Measurements from ENCODE around the gene C18orf63. TPM values are rescaled to one million over a fixed set of nuclear protein-coding genes. Genes with fewer than 3 reads are reported as not detected.
A peak's percentile ranks its signal among the peaks of the same experiment; 100 is the strongest.

C18orf63 gene
- total and polyA plus RNA-seq, 2 of the 4 experiments (the other 2 are of a cell fraction): not detected

- no peaks in the 10 kb centered on the region for H3K27me3 ChIP-seq (ENCODE audit: control insufficient read depth, insufficient read depth, low read length)
- no peak overlapping the region for H3K27ac ChIP-seq (ENCODE audit: insufficient read depth, low read length)
- dilution Hi-C loops (cut with HindIII; ENCODE audit: low sequenced_read_pairs, unreplicated experiment): no loop called here
- H2BK20ac ChIP-seq (ENCODE audit: low read depth, low read length): 0 out of 2 replicates have a peak overlapping the region, but pooled peaks have one; percentile 57
- H3K9ac ChIP-seq (ENCODE audit: low read depth, low read length): no peak overlapping the region
- H2BK5ac ChIP-seq (ENCODE audit: low read depth, low read length, poor library complexity, severe bottlenecking): no peak overlapping the region
- intact Hi-C loops (cut with micrococcal nuclease): loop anchor here (5.0 kb wide), 1 partner anchor 36 kb away; no protein-coding TSS in a partner anchor
- no peak for TF ChIP-seq RCOR1 (IDR thresholded peaks at IDR 0.05; ENCODE audit: insufficient replicate concordance, low read length)
- TF ChIP-seq MXI1 (IDR thresholded peaks at IDR 0.05; ENCODE audit: borderline replicate concordance, low read depth, low read length): no peak
- no peak for TF ChIP-seq CTCF (conservative IDR thresholded peaks at IDR 0.05; ENCODE audit: low read depth, low read length)
- TF ChIP-seq SMC3 (IDR thresholded peaks at IDR 0.05; ENCODE audit: low read depth, low read length): no peak
- TF ChIP-seq MAZ (IDR thresholded peaks at IDR 0.05; ENCODE audit: borderline replicate concordance, low read depth, low read length): no peak
- no peak for TF ChIP-seq ELK1 (IDR thresholded peaks at IDR 0.05; ENCODE audit: borderline replicate concordance, low read depth, low read length)
- no peak for TF ChIP-seq BHLHE40 (IDR thresholded peaks at IDR 0.05; ENCODE audit: low read depth, low read length)
- no peak for TF ChIP-seq CEBPB (IDR thresholded peaks at IDR 0.05; ENCODE audit: low read depth, low read length)
- no peak for TF ChIP-seq NFE2L2 (IDR thresholded peaks at IDR 0.05; ENCODE audit: low read depth, low read length)
- no peak for TF ChIP-seq RFX5 (IDR thresholded peaks at IDR 0.05; ENCODE audit: low read depth, low read length)
- TF ChIP-seq RAD21 (IDR thresholded peaks at IDR 0.05; ENCODE audit: low read length): no peak
- no peak for TF ChIP-seq FOS (IDR thresholded peaks at IDR 0.05; ENCODE audit: low read depth, low read length)
- no peak for TF ChIP-seq USF2 (IDR thresholded peaks at IDR 0.05; ENCODE audit: low read depth, low read length)
- no peak for TF ChIP-seq MAFK (IDR thresholded peaks at IDR 0.05; ENCODE audit: low read depth, low read length)
- TF ChIP-seq CHD1 (IDR thresholded peaks at IDR 0.05; ENCODE audit: low read depth, low read length): no peak
- no peak for TF ChIP-seq POLR2A (IDR thresholded peaks at IDR 0.05; ENCODE audit: low read depth, low read length)
- H4K20me1 ChIP-seq (ENCODE audit: insufficient read depth, low read length): peaks cover 6% of the 10 kb centered on the region; the same call in 1 of the 2 replicates
- no peak overlapping the region for H3K4me2 ChIP-seq (ENCODE audit: low read depth, low read length)
- H2BK120ac ChIP-seq (ENCODE audit: low read depth, low read length): peak overlapping the region; percentile 14; the same call in 1 of the 2 replicates
- no CpG with 5 or more reads among the region's 5 CpGs for WGBS, 2 experiments (ENCODE audit: extremely low coverage in 2 of 2, insufficient read length in 1 of 2)
- H3K4me1 ChIP-seq (ENCODE audit: control insufficient read depth, insufficient read depth, low read length): peaks cover 17% of the 10 kb centered on the region
- DNase-seq (no peak), ATAC-seq (ENCODE audit: low read depth) (no peak)
- no peak overlapping the region for H4K8ac ChIP-seq (ENCODE audit: low read depth in 2 of 2, low read length in 2 of 2)
- H3K23ac ChIP-seq (ENCODE audit: low read depth, low read length): no peak overlapping the region
- no peak overlapping the region for H2AFZ ChIP-seq (replicated peaks; ENCODE audit: low read length, poor library complexity)
- H4K91ac ChIP-seq (ENCODE audit: insufficient read depth, low read depth, low read length): no peak overlapping the region
- ChIA-PET CTCF (interaction anchor here (1.0 kb wide), 1 partner anchor 35 kb away, joined by 3 read pairs; no protein-coding TSS in a partner anchor), POLR2A (ENCODE audit: unreplicated experiment) (no interaction called here)
- no peak overlapping the region for H3K18ac ChIP-seq (ENCODE audit: low read depth, low read length)
- in situ Hi-C loops (cut with MboI; ENCODE audit: low sequenced_read_pairs): no loop called here
- H3K36me3 ChIP-seq (ENCODE audit: control insufficient read depth, insufficient read depth, low read length): no peaks in the 10 kb centered on the region
- H2BK15ac ChIP-seq (ENCODE audit: low read depth, low read length): no peak overlapping the region; the same call in 2 of the 3 replicates
- H4K5ac ChIP-seq (ENCODE audit: low read depth, low read length): no peak overlapping the region
- no peak overlapping the region for H3K14ac ChIP-seq (replicated peaks; ENCODE audit: low read depth, low read length)
- H3K4ac ChIP-seq (ENCODE audit: low read depth, low read length): peak overlapping the region; percentile 36
- no TSS peak for BruUV-seq (replicated peaks)
- H3K79me1 ChIP-seq (ENCODE audit: low read depth in 1 of 2, low read length in 2 of 2): peaks cover 15 to 49% of the 10 kb centered on the region in 2 experiments
- peaks cover 14% of the 10 kb centered on the region for H3K9me1 ChIP-seq (ENCODE audit: insufficient read depth, low read length)
- H3K4me3 ChIP-seq (ENCODE audit: insufficient read depth, low read depth, low read length): no peak overlapping the region
- H2AK5ac ChIP-seq (ENCODE audit: low read depth, low read length): no peak overlapping the region; the same call in 1 of the 2 replicates
- no peak overlapping the region for H3K56ac ChIP-seq (ENCODE audit: extremely low read depth, insufficient read depth, low read length)
- no peaks in the 10 kb centered on the region for H3K9me3 ChIP-seq (ENCODE audit: control insufficient read depth, insufficient read depth, low read length)
- H2AK9ac ChIP-seq (replicated peaks; ENCODE audit: low read depth, low read length, poor library complexity): no peak overlapping the region
Measured at GRCh38 chr18:74288041-74288440, 27.6 kb upstream of the C18orf63 start.

Data from IMR-90 (cell line).